Activated CD4-positive, alpha-beta T cell treated with anti-CD3 and anti-CD28 coated beads, Interleukin-2, Interleukin-6, amounts not matched to agents 100 ng/mL and 50 ng/mL, durations not matched to agents 16 hours and 8 hours (primary cell): ENCODE results near the gene S100A16.

Source experiments
- DNase-seq: peaks from one replicate; pipeline ENCODE4 v3.0.0-alpha.2; 2020

Gene S100A16

DNA sequence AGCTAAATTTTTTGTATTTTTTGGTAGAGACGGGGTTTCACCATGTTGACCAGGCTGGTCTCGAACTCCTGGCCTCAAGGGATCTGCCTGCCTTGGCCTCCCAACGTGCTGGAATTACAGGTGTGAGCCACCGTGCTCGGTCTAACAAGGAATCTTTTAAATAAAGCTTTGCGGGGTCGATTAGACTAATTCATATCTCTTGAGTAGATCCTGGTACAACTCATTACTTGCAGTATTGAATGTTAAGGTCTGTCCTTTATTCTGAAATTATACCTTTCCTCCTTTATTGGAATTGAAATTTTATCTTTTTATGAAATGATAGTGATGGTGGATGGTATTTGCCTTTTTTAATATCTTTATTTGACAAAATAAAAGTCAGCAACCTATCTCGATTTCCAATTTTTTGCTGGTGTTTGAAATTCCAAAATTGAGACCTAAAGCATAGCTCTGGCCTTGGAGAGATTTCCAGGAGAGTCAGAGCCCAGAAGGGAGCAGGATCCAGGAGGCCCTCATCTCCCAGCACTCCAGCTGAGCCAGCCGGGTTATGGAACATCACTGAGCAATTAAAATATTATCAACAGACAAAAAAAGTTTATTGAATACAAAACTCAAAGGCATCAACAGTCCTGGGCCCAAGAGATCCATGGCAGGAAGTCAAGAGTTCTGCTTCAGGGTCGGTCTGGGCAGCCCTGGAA, 52.0 kb downstream of the S100A16 start:
- no peak for DNase-seq

GRCh38 chr1:153560241-153560640, 52.7 kb downstream of the S100A16 start:
- no peak for DNase-seq

DNA sequence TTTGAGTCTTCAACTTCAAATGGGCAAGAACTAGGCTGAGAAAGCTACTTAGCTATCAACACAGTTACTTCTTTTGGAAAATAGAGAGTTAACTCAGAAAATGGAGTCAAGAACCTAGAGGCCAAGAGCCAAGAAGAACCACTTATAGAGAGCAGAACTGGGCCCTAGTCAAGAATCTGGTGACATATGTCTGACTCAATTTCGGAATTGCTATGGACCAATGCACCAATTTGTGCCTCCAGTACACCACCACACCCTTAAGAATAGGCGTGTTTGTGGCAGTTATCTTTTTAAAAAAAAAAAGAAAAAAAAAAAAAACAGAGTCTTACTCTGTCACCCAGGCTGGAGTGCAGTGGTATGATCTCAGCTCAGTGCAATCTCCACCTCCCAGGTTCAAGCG, 55.1 kb downstream of the S100A16 start:
- no peak for DNase-seq
